IMR-90 (cell line): Measurements from ENCODE around the gene ACY1. TPM values are rescaled to one million over a fixed set of nuclear protein-coding genes. Genes with fewer than 3 reads are reported as not detected.

Source experiments
- ATAC-seq: fragments of 200-7000 bp; cut with Tn5 transposase; 2 replicates; pipeline ENCODE4 v1.9.1; 2020; ENCODE audit warnings: low read depth, mild to moderate bottlenecking, moderate library complexity
- BruUV-seq: library from RNA; stranded (reverse); fragments of 400-500 nt; replicated peaks from 2 replicates; lab custom pipeline; 2021; lab: Mats Ljungman, UMichigan
- CTCF ChIA-PET: fragments of 300-600 bp; formaldehyde crosslinking; extraction: SDS; loops from one replicate; lab custom pipeline; 2021; ENCODE audit warnings: antibody characterized with exemption; lab: Yijun Ruan, JAX
- POLR2A ChIA-PET: fragments of 300-600 bp; sonication (Branson Sonifier 250); formaldehyde crosslinking; loops from one replicate; lab custom pipeline; 2022; ENCODE audit warnings: antibody characterized with exemption; ENCODE audit not compliant: unreplicated experiment; lab: Charles Lee
- DNase-seq: peaks from one replicate; pipeline ENCODE4 v3.0.0; 2013
- H2AFZ ChIP-seq: replicated peaks from 2 replicates; pipeline ENCODE3; 2013; ENCODE audit warnings: low read length, mild to moderate bottlenecking; ENCODE audit not compliant: poor library complexity
- H2AK5ac ChIP-seq: 2 replicates; pipeline ENCODE4 v1.6.1; 2013; ENCODE audit warnings: low read depth, low read length, inconsistent platforms
- H2AK9ac ChIP-seq: replicated peaks from 2 replicates; pipeline ENCODE3; 2013; ENCODE audit warnings: mild to moderate bottlenecking, low read depth, low read length, moderate library complexity; ENCODE audit not compliant: poor library complexity
- H2BK120ac ChIP-seq: 2 replicates; pipeline ENCODE4 v1.6.1; 2013; ENCODE audit warnings: low read depth, low read length, inconsistent platforms
- H2BK15ac ChIP-seq: 3 replicates; pipeline ENCODE4 v1.6.1; 2013; ENCODE audit warnings: low read depth, low read length, inconsistent platforms
- H2BK20ac ChIP-seq: 2 replicates; pipeline ENCODE4 v1.6.1; 2013; ENCODE audit warnings: low read depth, mild to moderate bottlenecking, inconsistent platforms, low read length, moderate library complexity
- H2BK5ac ChIP-seq: 2 replicates; pipeline ENCODE4 v1.6.1; 2013; ENCODE audit warnings: mild to moderate bottlenecking, low read depth, low read length, inconsistent platforms; ENCODE audit not compliant: poor library complexity, severe bottlenecking
- H3K14ac ChIP-seq: replicated peaks from 2 replicates; pipeline ENCODE4 v1.6.1; 2013; ENCODE audit warnings: low read depth, low read length, inconsistent platforms
- H3K18ac ChIP-seq: 2 replicates; pipeline ENCODE4 v1.6.1; 2013; ENCODE audit warnings: low read depth, low read length, control low read depth
- H3K23ac ChIP-seq: 2 replicates; pipeline ENCODE4 v1.6.1; 2013; ENCODE audit warnings: low read depth, low read length, inconsistent platforms
- H3K27ac ChIP-seq: 2 replicates; pipeline ENCODE4 v1.5.1; 2013; ENCODE audit warnings: mild to moderate bottlenecking, control low read depth, low read length; ENCODE audit not compliant: insufficient read depth
- H3K27me3 ChIP-seq: 2 replicates; pipeline ENCODE4 v1.6.1; 2013; ENCODE audit warnings: low read length; ENCODE audit not compliant: control insufficient read depth, insufficient read depth
- H3K36me3 ChIP-seq: 2 replicates; pipeline ENCODE4 v1.6.1; 2013; ENCODE audit warnings: low read length, mixed read lengths; ENCODE audit not compliant: control insufficient read depth, insufficient read depth
- H3K4ac ChIP-seq: 2 replicates; pipeline ENCODE4 v1.6.1; 2013; ENCODE audit warnings: low read depth, low read length, inconsistent platforms
- H3K4me1 ChIP-seq: 2 replicates; pipeline ENCODE4 v1.6.1; 2013; ENCODE audit warnings: low read length, mixed read lengths; ENCODE audit not compliant: control insufficient read depth, insufficient read depth
- H3K4me2 ChIP-seq: 2 replicates; pipeline ENCODE4 v1.6.1; 2013; ENCODE audit warnings: low read depth, mild to moderate bottlenecking, control low read depth, low read length, moderate library complexity
- H3K4me3 ChIP-seq: 2 replicates; pipeline ENCODE4 v1.5.1; 2013; ENCODE audit warnings: low read depth, mild to moderate bottlenecking, control low read depth, low read length, moderate library complexity; ENCODE audit not compliant: insufficient read depth
- H3K56ac ChIP-seq: 2 replicates; pipeline ENCODE4 v1.6.1; 2013; ENCODE audit warnings: low read length, inconsistent platforms; ENCODE audit not compliant: insufficient read depth; ENCODE audit errors: extremely low read depth
- H3K79me1 ChIP-seq, 2 experiments: 2 replicates each; pipeline ENCODE4 v1.6.1; 2013; ENCODE audit warnings: low read length in 2 of 2, inconsistent platforms in 1 of 2, low read depth in 1 of 2
- H3K9ac ChIP-seq: 2 replicates; pipeline ENCODE4 v1.6.1; 2013; ENCODE audit warnings: low read depth, low read length, control low read depth
- H3K9me1 ChIP-seq: 2 replicates; pipeline ENCODE4 v1.6.1; 2013; ENCODE audit warnings: low read length, inconsistent platforms; ENCODE audit not compliant: insufficient read depth
- H3K9me3 ChIP-seq: 2 replicates; pipeline ENCODE4 v1.6.1; 2013; ENCODE audit warnings: low read length; ENCODE audit not compliant: control insufficient read depth, insufficient read depth
- H4K20me1 ChIP-seq: 2 replicates; pipeline ENCODE4 v1.6.1; 2013; ENCODE audit warnings: low read length, inconsistent platforms; ENCODE audit not compliant: insufficient read depth
- H4K5ac ChIP-seq: 2 replicates; pipeline ENCODE4 v1.6.1; 2013; ENCODE audit warnings: mild to moderate bottlenecking, low read depth, low read length, control low read depth
- H4K8ac ChIP-seq, 2 experiments: 2 replicates each; pipeline ENCODE4 v1.6.1; 2013; ENCODE audit warnings: low read depth in 2 of 2, low read length in 2 of 2, control low read depth in 1 of 2, inconsistent platforms in 1 of 2
- H4K91ac ChIP-seq: 2 replicates; pipeline ENCODE4 v1.6.1; 2013; ENCODE audit warnings: low read depth, low read length, inconsistent platforms; ENCODE audit not compliant: insufficient read depth
- FOS ChIP-seq: fragments of 150-350 bp; IDR thresholded peaks from 2 replicates; pipeline ENCODE4 v1.6.1; 2016; ENCODE audit warnings: low read depth, low read length
- MXI1 ChIP-seq: IDR thresholded peaks from 2 replicates; pipeline ENCODE4 v1.6.1; 2012; ENCODE audit warnings: low read depth, mild to moderate bottlenecking, low read length, moderate library complexity, borderline replicate concordance
- WGBS, 2 experiments: methylation state at CpG; one replicate each; pipeline versions ENCODE4 v1.1.5 to v1.1.7; 2013; ENCODE audit warnings: missing lambda C conversion rate in 2 of 2; ENCODE audit not compliant: insufficient read length in 1 of 2; ENCODE audit errors: extremely low coverage in 2 of 2; 5-methylcytosine and 5-hydroxymethylcytosine counted together
- dilution Hi-C: fragments of 300-500 bp; cut with HindIII; formaldehyde crosslinking; loops from one replicate; pipeline ENCODE4 v1.14.3; 2018; ENCODE audit warnings: low sequenced_read_pairs; ENCODE audit not compliant: unreplicated experiment
- in situ Hi-C: fragments of 300-500 bp; cut with MboI; formaldehyde crosslinking; loops from 3 replicates; pipeline ENCODE4 v1.14.3; 2019; ENCODE audit warnings: low sequenced_read_pairs, inconsistent platforms, mixed read lengths
- intact Hi-C: fragments of 100-400 bp; cut with micrococcal nuclease; formaldehyde crosslinking; loops from 2 replicates; pipeline ENCODE4 v1.10.0; 2022
- polyA plus RNA-seq, 3 experiments: library from polyadenylated mRNA; depleted of rRNA; stranded (reverse); fragments of >200 nt; gene quantifications; 2 replicates each; pipeline ENCODE4 v1.2.3, GENCODE V29; 2012; ENCODE audit warnings: low replicate concordance in 1 of 3
- total RNA-seq: library from RNA; depleted of rRNA; stranded (reverse); fragments of >200 nt; gene quantifications from 2 replicates; pipeline ENCODE4 v1.2.3, GENCODE V29; 2012

Gene ACY1
- total and polyA plus RNA-seq, 2 of the 4 experiments (the other 2 are of a cell fraction), result 22.0 to 47.1 TPM

DNA sequence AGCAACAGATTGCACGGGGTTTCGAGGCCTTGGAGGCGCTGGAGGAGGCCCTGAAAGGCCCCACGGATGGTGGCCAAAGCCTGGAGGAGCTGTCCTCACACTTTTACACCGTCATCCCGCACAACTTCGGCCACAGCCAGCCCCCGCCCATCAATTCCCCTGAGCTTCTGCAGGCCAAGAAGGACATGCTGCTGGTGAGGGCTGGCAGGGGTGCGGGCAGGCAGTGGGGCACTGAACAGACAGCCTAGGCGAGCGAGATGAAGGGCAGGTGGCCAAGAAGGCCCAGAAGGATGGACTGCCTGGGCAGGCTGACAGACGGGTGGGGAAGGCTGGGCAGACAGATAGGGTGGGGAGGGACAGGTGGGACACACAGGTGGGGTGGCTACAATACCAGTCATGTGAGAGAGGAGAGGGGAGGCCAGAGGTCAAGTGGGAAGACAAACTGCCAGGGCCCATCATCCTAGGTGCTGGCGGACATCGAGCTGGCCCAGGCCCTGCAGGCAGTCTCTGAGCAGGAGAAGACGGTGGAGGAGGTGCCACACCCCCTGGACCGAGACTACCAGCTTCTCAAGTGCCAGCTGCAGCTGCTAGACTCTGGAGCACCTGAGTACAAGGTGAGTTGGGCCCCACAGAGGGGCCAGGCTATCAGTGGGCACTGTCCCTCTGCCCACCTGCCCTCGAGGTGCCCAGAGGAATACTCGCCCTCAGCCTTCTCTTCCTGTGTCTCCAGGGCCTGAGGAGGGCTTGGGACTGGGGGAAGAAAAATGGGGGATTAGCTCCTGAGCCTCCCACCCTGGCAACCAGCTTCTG, 38.1 kb upstream of the ACY1 start:
- Histone ChIP-seq H3K4me3 (no peak overlapping the region), H3K79me1 (peaks cover 16 to 25% of the 10 kb centered on the region in 2 experiments; a peak in 3 of 4 replicates), H3K14ac (no peak overlapping the region), H2BK15ac (no peak overlapping the region), H2AK5ac (no peak overlapping the region), H3K4me2 (no peak overlapping the region), H2AFZ (no peak overlapping the region), H3K4me1 (peaks cover 13% of the 10 kb centered on the region), H3K23ac (no peak overlapping the region), H3K4ac (no peak overlapping the region), H3K27me3 (no peaks in the 10 kb centered on the region), H4K5ac (no peak overlapping the region), H2BK120ac (no peak overlapping the region), H3K18ac (no peak overlapping the region), H3K9me3 (no peaks in the 10 kb centered on the region), H3K56ac (no peak overlapping the region), H2BK20ac (no peak overlapping the region), H3K9ac (no peak overlapping the region), H4K8ac (no peak overlapping the region), H3K36me3 (peaks cover 2% of the 10 kb centered on the region; the same call in 1 of the 2 replicates), H2AK9ac (no peak overlapping the region), H4K91ac (no peak overlapping the region), H3K9me1 (peaks cover 12% of the 10 kb centered on the region), H4K20me1 (peaks cover 9% of the 10 kb centered on the region), H3K27ac (no peak overlapping the region), H2BK5ac (no peak overlapping the region)
- TF ChIP-seq FOS (no peak), MXI1 (no peak)
- no TSS peak for BruUV-seq
- ChIA-PET POLR2A (no interaction called here), CTCF (no interaction called here)
- dilution Hi-C loops (no loop called here), intact Hi-C loops (no loop called here), in situ Hi-C loops (loop anchor here (25.0 kb wide), 1 partner anchor 558 kb away; the partner anchor contains the start of genes MANF and RBM15B)
- ATAC-seq, result no peak
- no peak for DNase-seq
- WGBS, 2 experiments, result 81% methylated on average over 8 of the region's 18 CpGs; no CpG with 5 or more reads in 1 of the 2 experiments
